Measurements from ENCODE around the gene TMEM44.

The TMEM44 gene, protein sequence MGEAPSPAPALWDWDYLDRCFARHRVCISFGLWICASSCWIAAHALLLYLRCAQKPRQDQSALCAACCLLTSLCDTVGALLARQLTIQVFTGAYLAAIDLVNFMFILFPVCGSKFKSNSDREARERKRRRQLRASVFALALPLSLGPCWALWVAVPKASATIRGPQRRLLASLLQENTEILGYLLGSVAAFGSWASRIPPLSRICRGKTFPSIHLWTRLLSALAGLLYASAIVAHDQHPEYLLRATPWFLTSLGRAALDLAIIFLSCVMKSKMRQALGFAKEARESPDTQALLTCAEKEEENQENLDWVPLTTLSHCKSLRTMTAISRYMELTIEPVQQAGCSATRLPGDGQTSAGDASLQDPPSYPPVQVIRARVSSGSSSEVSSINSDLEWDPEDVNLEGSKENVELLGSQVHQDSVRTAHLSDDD

DNA sequence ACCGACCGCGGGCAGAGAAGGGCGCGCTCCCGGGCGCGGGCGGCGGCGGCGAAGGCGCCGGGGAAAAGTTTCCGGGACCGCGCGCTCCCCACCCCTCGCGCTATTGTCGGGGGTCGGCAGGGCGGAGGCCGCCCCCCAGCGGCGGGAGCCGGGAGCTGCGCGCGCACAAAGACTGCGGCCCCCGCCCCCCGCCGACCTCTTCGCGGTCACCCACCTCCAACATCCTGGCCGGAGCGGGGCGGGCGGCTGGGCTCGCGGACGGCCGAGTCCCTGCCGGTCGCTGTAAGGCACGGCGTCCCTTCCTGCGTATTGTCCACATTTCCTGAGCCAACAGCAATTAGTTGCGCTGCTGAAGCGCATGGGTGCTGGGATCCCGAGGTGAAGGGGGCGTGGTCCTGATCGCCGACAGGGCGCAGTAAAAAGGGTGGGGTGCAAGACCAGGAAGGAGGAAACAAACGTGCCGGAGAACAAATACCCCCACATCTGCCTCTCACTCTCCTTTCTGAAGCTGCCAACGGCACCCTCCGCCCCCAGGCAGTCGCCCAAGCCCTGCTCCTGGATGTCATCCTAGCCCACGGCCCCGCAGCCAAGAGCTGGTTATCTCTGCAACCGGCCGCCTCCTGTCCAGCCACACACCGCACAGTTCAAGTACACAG is at the start of gene TMEM44:
Gene TMEM44 (minus strand): TSS at position 71 of the 656 bp plus-strand sequence. CDS start 204 bp downstream, outside the sequence.
- peak; percentile 65 for DNase-seq

DNA sequence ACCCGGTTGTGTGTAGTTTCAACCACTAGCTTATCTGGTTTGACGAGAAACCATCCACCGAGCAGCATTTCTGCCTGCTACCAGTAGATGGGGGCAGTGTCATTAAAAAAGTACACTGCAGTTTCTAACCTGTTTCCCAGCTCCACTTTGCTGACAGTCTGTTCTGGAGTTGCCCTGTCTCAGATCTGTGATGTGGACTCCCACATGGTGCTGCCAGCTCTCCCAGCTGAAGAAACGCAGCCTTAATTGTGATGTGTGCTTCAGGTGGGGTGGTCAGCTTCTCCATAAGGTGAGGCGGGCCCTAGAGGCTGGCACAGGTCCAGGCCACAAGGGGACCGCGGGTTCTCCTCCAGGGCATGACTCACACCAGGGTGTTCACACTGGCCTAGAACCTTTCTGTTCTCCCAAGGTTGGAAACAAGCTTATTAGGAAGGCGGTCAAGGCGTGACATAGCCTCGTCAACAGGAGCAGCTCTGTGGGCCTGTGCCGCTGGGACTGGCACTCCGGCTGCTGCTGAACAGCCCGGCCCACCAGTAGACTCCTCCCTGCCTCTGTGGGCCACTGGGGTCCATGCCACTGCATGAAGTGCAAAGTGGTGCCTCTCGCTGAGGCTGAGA is 49.6 kb upstream of the TMEM44 start:
- DNase-seq: peak; percentile 57

DNA sequence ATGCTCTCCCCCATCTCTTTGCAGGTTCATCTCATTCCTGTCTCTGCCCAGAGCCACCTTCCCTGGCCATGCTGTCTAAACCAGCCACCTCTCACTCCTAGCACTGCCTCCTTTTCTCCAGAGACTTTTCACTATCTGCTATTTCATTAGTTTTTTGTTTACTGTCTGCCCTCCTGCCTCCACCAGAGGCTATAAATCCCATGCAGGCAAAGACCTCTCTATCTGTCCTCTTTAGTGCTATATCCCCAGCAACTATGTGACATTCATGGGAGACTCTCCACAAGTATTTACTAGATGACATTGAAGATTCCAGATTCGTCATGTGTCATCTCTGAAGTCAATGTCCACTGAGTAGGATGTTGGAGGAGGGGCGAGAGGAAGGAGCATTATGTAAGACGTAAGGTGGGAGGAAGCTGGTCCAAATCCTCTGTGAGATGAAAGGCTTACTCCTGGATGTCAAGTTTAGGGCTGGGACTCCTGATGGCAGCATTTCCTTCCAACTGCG is 49.0 kb upstream of the TMEM44 start:
- DNase-seq: no peak

DNA sequence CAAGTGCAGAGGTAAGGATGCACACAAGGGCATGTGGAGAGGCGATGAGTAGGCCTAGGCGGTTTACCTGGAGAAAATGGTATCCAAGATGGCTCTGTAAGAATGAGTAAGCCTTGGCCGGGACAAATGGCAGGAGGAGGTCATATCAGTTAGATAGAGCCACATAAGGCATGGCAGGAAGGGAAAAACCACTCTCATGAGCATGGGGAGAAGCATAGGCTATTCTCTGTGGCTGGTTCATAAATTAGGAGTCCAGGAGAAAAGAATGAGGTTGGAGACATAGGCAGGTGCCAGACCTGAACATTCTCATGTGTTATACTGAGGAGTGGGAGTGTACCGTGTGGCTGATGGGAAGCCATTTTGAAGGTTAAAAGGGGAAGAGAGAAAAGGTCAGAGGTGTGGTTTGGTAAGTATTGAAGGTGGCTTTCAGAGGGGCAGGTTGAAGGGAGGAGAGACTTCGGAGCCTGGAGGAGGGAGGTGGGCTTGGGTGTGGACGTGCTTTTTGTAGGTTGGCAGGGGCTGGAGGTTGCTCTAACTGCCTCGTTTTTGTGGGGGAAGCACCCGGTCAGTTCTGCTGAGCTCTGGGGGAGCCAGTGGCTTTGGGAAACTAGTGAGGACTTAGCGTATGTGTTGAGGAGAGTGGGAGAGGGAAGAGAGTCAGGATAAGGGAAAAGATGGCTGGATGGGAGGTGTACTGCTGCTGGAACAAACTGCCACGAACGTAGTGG is 47.8 kb upstream of the TMEM44 start:
- no peak for DNase-seq

DNA sequence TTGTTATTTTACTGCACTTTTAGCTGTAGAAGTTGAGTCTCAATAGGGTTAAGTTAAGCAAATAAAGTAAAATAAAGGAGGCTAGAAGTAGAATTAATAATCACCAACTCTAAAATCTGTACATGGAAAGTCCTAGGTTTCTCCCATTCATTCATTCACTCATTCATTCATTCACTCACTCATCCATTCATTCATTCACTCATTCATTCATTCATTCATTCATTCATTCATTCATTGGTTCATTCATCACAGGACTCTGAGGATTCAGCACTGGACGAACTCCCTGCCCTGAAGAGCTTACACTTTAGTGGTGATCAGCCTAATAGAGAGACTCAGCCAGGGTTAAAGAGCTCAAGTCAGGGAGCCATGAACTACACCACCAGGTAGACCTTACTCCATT is 43.3 kb upstream of the TMEM44 start:
- no peak for DNase-seq

DNA sequence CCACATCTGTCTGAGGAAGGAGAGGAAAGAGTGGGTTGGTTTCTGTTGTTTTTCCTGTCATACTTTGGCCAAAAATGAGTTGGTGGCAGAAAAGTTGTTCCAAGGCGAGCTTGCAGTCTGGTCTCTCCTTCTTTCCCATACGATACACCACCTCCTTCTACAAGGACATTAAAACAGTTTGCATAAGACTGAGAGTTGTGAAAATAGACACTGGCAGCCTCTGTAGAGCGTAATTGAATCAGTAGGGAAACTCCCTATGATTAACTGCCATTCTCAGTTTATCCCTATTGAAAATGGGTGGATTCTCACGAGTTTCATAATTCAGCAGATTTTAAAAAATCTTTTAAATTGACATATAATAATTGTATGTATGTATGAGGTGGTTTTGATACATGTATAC is 42.5 kb upstream of the TMEM44 start:
- DNase-seq: no peak

DNA sequence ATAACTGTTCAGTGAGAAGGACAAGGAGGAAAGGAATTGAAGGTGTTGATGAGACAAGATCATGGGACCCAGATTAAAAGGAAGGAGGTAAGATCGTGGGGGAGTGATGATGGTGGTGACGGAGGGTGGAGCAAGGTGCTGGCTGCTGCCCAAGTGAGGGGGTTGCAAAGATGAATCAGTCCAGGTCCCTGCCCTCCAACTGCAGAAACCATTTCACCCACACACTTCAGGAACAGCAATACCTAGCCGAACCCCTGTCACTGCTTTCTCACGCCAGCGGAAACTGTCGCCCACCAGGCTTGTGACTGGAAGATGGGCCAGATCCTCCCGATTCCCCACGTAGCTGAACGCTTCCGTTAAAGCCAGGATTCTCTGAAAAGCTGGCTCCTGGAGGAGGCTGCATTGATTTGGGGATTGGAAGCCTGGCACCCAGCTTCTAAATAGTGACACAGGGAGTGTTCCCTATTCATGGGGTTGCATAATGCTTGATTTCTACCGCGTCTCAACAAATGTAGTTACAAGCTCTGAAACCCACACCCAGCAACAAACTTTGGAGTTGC is 41.9 kb upstream of the TMEM44 start:
- peak; percentile 34 for DNase-seq

DNA sequence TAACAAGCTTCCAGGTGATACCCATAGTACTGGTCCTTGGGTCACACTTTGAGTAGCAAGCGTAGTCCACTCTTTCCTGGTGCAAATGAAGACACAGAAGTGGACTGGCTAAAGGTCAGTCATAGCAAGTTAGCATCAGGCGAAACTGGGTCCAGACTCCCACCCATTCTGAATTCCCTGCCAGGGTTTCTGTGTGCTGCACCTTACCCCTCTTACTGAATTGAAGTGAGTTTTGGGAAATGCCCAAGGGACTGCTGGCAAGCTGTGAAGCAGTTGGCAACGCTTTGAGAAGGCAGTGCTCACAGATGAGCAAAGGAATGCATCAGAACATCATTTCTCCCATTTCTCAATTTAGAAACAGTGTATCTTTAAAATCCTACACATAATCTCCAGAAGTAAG is 40.5 kb upstream of the TMEM44 start:
- no peak for DNase-seq

DNA sequence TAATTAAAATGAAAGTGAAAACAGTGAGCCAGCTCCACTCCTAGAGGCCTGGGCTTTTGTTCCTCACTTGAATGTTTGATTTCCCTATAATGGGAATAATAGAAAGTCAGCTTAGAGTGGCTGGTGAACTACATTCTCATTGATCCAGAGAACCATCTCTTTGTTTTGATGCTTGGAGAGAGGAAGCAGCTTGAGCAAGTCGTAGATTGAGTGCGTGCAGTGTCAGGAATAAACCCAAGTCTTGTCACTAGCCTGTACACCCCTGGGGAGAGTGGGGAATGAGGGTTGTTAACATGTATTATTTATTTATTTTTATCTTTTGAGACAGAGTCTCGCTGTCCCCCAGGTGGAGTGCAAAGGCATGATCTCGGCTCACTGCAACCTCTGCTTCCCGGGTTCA is 39.7 kb upstream of the TMEM44 start:
- no peak for DNase-seq

DNA sequence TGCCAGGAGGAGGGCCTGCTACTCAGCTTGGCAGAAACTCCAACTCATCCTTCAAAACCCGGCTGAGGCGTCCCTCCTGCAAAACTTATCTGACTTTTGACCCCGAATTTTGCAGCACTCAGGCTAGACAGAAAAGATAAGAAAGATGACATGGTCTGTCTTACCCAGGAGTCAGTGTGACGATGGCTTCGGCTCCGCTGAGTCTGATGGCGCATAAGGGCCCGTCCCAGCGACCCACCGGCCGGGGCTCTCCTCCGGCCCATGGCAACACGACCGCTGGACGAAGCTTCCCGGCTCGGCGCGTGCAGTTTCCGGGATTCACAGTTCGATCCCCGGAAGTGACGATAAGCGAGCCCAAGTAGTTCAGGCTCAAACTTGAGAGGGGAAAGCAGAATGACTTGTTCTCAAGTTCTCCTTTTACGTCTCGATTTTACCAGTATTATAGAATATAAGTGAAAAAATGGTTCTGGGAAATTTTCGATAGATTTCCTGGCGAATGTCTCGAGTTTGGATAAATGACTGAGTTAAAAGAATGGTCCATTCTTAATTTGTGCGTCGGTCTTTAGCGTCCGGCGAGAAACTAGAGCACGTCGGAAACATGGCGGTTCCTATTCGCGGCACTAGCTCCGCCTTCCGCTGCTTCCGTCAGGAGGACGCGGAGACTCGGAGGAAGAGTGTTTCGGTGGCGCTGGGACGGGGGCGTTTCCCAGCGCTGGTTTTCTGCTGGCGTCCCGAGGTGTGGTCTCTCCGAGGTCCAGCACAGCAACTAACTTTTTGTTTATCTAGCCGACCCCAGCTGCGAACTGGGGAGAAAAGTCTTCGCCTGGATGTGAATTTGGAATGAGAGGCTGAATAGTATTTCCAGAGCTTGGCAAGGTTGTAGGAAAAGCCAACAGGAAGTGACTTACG is 38.9 kb upstream of the TMEM44 start, which contains the start of gene LSG1:
Gene LSG1 (minus strand): TSS at position 292 of the 909 bp plus-strand sequence. CDS start 29 bp downstream, at position 263.
- DNase-seq: peak; percentile 89

DNA sequence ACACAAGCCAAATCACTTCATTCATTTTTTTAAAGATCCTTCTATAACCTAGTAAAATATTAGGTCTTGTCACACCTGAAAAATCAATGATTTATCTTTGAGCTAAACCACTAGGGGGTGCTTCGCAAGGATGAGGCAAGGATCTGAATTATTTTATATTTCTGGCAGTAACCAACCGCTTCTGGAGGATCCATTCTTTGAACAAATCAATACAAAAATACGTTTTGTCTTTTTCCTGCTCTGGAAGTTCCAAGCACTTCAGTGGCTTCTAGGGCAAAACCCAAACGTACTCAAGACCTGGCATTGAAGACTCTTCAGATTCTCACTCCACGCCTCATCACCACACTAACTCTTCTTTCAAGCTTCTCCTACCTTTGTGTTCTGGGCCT is 38.3 kb upstream of the TMEM44 start:
- no peak for DNase-seq

DNA sequence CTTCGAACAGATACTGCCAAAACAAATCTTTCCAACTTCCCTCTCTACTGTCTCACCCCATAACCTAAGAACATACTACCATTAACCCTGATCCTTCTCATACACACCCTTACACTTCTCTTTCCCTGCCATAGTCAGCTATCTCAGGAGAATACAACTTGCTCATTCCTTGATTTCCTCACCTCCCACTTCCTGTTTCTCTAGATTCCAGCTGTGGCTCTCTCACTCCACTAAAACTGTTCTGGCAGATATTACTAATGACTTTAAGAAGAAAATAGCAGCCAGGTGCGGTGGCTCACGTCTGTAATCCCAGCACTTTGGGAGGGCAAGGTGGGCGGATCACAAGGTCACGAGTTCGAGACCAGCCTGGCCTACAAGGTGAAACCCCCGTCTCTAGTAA is 34.1 kb upstream of the TMEM44 start:
- DNase-seq: no peak

DNA sequence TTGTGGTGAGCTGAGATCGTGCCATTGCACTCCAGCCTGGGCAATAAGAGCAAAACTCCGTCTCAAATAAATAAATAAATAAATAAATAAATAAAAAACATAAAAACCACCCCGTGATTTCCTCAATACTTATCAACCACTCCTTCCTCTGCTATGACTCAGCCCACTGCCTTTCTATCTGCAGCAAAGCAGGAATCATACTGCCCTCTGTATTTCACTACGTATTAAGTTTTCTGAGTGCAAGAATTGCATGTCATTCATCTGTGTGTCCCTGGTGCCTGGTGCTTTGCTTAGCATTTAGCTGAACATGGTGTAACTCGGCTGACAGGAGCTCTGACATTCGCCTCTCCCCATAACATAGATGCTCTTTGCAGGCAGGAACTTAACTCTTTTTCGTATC is 31.6 kb upstream of the TMEM44 start:
- no peak for DNase-seq

DNA sequence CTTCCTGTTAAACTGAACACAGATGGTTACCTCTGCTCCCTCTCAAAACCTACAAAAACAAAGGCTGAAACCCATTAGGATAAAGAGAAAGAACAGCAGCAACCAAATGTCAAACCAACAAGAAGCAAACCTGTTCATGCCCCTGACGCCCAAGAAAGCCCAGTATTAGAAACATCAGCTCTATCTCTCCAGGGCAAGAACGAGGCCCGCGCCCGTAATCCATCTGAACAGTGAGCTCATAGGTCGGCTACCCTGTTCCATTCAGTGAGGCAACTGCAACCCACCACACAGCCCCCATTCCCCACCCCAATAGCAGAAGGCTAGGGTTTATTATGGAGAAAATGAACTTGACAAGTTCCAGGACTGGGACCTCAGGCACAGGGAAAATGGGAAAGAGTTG is 28.7 kb upstream of the TMEM44 start:
- no peak for DNase-seq

DNA sequence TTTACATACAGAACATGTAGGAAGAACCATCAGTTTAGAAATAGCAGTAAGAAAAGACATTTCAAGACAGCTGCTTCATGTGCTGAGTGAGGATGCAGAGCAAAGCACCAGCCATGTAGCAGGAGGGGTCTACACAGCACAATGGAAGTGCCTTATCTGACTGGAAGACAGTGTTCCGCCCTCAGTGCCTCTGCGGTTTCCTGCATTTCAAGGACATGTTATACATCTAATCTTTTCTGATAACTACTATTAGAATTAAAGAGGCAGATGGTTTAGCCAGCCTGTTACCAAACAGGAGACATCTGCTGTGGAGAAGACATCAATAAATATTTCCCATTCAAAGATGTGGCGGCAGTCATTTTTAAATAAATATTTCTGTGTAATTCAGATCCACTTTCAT is 28.2 kb upstream of the TMEM44 start:
- no peak for DNase-seq

DNA sequence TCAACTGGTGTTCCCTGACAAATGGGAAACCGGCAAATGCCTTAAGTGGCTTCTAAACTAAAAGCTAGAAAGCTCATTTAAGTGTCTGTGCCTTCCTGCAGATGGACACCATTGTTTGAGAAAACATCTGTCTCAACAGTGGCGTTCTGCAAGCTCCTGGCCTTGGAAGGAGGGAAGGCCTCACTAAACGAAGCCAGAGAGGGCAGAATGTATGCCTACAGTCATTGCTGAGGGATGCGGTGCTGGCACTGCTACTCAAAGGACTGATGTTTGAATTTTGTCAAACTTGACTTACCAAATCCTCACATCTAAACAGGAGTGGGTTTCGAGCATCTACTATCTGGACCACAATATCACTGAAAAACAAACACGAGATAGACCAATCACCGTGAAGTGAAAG is 26.6 kb upstream of the TMEM44 start:
- DNase-seq: no peak

DNA sequence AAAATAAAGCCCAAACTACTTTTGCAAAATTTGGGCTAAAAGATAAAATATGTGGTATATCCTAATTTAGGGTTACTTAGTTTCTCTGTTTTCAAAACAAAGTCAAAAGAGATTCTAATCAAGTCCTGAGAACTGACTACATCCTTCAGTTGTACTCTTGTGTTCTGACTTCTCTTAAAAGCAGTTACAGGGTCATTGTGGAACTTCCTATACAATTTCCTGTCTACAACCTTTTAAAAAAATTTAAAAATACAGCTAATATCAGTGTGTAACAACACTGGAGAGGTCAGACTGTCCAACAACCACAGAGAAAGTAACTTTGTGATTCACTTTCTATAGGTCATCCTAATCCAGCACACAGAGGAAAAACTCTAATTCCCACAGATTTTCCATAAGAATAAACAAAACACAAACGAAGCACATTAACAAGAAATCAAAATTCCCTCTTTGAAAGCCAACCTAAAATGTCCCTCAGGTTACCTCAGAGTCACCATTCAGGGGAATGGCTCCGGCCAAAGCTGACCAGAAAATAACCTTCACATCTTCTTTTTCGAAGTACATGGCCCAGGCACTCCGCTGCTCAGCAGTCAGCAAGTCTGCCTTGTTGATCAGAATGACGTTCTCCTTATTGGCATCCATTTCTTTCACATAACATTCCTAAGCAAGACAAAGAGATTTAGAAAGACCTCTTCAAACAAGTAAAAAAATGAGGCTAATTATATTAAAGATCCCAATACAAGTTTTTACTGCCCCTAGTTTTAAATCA is 25.4 kb upstream of the TMEM44 start:
- no peak for DNase-seq

DNA sequence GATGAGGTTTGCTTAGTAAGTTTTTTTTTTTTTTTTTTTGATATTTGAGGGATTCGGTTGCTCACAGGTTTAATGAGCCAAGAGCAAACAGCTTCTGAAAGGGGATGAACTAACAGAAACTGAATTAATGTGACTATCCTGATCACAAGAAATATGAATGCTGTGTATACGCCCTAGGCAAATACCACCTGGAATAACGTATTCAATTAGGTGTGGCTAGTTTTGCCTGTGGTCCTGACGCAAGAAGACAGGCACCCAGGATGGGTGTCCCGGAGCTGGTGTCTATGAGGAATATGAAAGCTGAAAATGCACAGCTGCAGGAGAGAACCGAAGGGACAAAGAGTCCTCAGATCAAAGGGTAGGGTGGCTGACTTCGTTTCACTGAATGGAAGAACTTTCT is 24.2 kb upstream of the TMEM44 start:
- DNase-seq: no peak

DNA sequence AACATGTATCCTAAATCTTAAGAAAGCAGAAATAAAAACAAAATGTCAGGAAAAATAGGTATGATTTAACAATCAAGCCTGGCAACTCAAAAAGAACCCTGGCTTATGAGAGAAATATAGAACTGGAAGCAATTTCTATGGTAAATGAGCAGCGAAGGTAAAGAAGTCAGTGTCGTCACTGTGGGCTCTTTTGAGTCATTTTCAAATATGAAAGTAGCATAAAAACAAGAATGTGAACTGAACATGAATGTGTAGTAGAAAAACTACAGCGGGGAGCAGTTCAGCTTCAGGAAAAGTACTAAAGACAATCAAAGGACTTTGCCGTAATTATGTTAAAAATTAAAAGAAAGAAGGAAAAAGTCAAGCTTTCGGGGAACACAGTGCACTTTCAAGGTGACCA is 21.2 kb upstream of the TMEM44 start:
- DNase-seq: no peak

DNA sequence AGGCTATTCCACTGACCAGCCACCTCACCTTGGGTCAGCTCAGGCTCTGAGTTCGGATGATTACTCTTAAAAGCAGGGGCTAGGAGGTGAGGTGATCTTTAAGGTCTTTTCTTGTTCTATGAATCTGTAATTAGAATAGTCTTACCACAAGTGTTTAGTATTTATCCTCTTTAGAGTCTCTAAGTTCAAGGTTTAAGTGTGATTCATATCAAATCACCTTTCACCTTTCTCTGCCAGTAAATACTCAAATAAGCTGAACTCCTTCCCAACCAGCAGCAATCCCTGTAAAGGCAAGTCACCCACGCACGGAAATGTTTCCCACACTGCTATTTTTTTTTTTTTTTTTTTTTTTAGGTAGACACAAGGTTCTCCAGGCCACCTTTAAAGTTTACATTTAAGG is 14.5 kb upstream of the TMEM44 start:
- no peak for DNase-seq

DNA sequence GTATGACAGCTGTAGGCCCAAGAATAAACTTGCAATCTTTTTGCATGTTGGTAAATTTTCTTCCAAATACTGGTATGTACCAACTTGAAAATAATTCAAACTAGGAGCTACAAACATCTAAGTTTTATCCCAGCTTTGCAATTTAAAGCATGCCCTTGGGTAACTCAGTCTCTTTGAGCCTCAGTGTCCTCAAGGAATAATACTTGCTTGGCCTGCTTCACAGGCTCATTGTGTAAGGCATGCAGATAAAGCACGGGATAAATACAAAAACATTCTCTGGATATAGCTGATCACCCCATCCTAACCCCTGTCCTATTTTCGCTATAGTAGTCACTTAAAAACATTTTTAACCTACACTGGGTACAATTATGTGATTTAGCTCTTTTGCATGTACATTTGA is 9.6 kb upstream of the TMEM44 start:
- no peak for DNase-seq

Measured in activated CD8-positive, alpha-beta memory T cell treated with anti-CD3 and anti-CD28 coated beads, Interleukin-2, amount 50 U/mL, for 4 hours (primary cell).